ENCODE data around the gene RAD50.

The RAD50 gene

GRCh38 chr5:132637241-132637640, 80.5 kb downstream of the RAD50 start:
- no peak for DNase-seq

DNA sequence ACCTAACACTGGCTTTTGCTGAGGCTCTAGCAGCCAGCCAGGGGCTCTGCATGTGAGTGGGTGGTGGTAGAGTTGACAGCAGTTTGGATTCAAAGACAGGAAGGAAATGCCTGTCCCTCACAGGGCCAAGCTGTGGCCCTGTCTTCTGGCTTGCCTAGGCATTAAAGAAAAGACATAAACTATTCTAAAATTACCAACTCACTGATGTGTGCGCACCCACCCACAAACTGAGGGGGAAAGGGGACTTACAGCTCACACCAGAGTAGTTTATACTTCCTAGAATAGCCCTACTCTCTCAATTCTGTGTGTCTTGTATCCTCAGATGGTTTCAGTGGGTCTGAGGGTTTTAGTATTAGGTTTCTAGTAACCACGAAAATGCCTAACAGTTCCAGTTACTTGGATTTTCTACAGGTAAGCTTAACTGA, 82.9 kb downstream of the RAD50 start:
- DNase-seq = no peak

DNA sequence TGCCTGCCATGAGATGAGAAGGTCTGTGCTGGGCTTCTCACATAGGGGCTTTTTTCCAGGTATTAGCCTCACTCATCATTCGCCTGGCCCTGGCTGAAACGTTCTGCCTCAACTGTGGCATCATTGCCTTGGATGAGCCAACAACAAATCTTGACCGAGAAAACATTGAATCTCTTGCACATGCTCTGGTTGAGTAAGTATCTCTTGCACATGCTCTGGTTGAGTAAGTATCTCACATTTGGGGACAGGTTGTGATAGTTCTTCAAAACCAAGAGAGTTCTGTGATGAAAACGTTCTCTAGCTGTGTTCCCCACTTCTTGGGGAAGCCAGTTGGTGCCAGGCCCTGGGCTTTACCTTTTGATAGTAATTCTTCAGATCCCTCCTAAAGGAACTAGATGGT, 83.8 kb downstream of the RAD50 start:
- DNase-seq = no peak

DNA sequence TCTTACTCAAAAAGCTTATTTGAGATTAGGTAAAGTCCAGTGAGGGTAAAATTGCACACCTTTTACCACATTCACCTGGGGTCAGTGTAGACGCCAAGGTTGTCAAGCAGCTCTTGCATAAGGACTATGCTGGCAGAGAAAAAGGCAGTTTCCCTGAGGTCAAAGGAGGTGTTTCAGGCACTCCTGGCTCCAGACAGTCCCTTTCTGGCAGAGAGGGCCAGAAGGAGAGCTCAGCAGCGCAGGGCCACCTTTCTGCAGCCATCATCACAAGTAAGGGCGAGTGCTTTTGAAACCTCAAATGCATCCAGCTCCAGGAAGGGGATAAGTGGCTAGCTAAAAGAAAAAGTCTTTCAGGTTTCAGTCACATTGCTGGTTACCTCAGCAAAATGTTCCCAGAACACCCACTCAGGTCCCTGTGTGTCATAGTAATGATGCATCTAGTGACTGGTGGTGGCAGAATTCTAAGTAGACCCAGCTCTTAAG, 84.5 kb downstream of the RAD50 start:
- no peak for DNase-seq

DNA sequence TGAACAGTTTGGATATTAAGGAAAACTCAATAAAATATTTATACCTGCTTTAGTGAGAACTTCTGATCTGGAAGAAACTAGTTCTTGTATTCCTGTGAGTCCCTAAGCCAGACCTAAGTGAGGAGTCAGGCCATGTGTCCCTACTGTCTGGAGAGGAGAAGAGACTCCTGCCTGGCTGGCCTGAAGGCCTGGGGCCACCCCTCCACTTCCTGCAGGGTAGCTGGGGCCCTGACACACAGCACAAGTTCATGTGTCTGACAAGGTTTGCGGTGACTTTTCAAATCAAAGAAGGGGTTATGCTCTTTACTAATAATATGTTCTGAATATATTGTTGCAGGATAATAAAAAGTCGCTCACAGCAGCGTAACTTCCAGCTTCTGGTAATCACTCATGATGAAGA, 85.1 kb downstream of the RAD50 start:
- DNase-seq = no peak

GRCh38 chr5:132644177-132644576, 87.4 kb downstream of the RAD50 start:
- DNase-seq = no peak

- DNase-seq = no peak
Measured at GRCh38 chr5:132646583-132647266, 89.9 kb downstream of the RAD50 start.

GRCh38 chr5:132647473-132647872, 90.7 kb downstream of the RAD50 start:
- DNase-seq = no peak

- no peak for DNase-seq
Measured at GRCh38 chr5:132648355-132648754, 91.6 kb downstream of the RAD50 start.

- no peak for DNase-seq
Measured at GRCh38 chr5:132651838-132652469, 95.2 kb downstream of the RAD50 start.

DNA sequence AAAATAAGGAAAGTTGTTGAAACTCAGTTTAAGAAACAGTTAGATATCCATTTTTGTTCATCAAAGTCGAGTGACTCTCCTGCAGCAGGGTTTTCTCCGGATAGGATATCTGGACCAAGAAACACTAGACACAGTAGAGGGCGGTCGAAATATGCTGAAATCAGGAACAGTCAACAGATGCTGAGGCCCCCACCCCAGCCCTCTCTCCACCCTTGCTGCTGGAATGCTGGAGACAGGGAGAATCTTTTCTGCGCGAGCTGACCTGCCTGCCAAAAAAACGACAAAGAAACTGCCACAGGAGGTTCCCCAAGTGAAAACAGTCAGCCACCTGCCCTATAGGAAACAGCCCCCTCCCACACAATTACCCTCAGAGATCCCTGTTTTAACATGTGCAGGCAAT, 96.9 kb downstream of the RAD50 start:
- DNase-seq = no peak

DNA sequence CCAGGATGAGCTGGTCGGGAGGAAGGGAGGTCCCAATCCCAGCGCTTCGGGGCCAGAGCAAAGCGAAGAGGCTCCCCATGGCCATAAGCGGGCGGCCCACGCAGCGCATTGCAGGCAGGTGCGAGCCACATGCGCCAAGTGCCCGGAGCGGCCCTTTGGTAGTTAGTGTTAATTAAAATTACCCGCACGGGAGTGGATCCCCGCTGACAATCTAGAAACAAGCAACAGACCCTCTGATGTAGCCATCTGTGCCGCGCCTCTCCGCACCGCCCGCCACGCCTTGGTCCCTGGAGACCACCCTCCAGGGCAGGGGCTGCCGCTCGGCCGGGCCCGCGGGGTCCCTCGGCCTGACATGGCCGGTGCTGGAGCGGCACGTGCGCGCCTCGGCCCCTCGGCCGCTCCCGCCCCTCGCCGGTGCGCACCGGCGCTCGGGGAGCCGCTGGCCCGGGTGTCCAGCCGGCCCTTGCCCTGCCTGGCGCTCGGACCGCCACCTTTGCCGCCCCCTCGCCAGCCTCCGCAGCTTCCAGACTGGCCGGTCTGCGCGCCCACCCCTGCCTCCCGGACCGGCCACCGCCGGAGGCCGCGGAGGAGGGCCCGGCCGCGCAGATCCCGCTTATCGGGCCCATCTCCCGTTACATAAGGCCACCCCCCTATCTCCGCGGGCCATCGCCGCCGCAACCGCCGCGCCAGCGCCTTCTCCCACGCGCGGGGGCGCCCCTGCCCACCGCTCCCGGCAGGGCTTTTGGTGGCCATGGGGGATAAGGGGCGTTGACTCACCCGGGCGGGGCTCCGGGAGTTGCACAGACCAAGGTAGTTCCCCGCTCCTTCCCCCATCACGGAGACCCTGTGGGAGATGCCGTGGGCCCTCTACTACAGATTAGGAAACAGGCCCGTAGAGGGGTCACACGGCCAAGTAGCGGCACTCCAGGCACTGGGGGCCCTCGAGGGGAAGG, 99.3 kb downstream of the RAD50 start:
- DNase-seq = peak; percentile 39 to 43

DNA sequence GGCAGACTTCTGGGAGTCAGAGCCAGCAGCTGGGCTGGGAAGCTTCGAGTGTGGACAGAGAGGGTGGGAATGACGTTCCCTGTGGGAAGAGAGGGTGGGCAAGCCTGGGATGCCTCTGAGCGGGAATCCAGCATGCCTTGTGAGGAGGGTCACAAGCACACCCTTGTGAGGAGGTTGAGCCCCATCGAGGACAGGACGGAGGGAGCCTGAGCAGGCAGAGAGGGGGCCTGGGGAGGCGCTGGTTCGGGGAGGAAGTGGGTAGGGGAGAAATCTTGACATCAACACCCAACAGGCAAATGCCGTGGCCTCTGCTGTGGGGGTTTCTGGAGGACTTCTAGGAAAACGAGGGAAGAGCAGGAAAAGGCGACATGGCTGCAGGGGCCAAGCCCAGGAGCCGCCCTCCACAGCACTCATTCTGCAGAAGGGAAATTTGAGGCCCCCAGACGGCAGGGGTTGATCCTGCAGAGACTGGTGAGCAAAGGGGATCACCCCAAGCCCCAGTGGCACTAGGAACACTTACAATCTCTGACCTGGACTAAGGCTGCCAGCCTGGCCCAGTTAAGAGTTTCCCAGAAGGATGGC, 100.1 kb downstream of the RAD50 start:
- DNase-seq = no peak

GRCh38 chr5:132657676-132658380, 101.1 kb downstream of the RAD50 start, which contains the start of gene IL13:
Gene IL13, plus strand, starts transcription at chr5:132658173. Its CDS starts 14 bp downstream, at chr5:132658187.
- no peak for DNase-seq

DNA sequence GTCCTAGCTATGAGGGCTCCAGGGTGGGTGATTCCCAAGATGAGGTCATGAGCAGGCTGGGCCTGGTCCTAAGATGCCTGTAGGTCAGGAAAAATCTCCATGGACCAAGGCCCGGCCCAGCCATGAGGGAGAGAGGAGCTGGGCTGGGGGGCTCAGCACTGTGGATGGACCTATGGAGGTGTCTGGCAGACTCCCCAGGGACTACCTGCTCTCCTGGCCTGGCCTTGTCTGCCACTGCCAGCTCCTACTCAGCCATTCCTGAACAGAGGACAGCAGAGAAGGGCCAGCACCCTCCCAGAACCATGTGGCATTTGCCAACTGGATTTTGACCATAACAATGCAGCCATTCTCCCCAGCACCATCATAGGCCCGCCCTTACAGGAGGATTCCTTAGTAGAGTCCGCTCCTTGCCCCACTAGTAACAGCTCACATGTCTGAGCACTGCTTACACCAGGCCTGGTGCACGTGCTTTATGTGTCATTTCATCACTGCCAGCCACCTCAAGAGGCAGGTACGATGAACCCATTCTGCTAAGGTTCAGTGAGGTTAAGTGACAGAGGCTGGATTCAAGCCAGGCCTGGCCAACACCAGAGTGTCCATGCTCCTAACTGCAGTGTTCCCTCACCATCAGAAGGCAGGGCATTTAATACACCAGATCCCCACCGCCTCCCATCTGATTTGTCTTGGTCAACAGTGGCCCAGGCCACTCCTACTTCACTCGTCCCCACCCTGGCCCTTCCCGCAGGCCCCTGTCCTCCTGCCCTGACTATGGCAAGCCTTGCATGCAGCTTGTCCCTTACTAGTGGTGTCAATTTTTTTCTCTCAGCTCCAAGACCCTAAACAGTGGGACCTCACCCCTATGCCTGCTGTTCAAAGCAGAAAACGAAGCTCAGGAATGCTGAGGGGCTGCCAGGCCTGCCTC, 101.9 kb downstream of the RAD50 start:
- DNase-seq = no peak

DNA sequence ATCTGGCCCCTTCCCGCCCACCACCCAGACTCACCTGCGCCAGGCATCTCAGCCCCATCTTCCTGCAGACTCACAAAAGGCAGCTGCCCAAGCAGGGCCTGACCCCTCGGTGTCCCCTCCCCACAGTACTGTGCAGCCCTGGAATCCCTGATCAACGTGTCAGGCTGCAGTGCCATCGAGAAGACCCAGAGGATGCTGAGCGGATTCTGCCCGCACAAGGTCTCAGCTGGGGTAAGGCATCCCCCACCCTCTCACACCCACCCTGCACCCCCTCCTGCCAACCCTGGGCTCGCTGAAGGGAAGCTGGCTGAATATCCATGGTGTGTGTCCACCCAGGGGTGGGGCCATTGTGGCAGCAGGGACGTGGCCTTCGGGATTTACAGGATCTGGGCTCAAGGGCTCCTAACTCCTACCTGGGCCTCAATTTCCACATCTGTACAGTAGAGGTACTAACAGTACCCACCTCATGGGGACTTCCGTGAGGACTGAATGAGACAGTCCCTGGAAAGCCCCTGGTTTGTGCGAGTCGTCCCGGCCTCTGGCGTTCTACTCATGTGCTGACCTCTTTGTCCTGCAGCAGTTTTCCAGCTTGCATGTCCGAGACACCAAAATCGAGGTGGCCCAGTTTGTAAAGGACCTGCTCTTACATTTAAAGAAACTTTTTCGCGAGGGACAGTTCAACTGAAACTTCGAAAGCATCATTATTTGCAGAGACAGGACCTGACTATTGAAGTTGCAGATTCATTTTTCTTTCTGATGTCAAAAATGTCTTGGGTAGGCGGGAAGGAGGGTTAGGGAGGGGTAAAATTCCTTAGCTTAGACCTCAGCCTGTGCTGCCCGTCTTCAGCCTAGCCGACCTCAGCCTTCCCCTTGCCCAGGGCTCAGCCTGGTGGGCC, 103.1 kb downstream of the RAD50 start:
- no peak for DNase-seq

DNA sequence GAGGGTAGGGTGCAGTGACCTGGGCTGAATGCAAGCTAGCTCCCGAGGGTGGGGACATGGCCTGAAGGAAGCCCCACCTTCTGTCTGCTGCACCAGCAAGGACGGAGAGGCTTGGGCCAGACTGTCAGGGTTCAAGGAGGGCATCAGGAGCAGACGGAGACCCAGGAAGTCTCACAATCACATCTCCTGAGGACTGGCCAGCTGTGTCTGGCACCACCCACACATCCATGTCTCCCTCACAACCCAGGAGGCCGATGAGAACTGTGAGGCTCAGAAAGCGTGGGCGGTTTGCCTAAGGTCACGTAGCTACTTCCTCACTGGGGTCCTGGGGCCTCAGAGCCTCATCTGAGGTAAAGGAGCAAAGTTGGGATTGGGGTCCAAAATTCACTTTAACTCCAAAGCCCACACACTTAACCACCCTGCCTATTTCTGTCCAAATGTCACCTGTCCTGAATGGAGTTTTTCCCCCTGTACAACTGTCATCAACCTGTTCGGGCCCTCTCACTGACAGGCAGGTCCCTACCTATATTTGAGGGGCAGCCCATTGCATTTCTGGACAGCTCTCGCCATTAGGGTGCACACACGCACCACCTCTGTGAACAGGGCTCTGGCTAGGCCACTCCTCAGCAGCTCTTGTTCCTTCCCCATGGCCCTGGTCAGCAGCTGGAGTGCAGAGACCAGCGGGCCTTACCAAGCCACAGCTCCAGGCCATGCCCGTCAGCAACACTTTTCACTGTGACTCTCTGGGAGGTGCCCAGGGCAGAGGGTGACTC, 104.6 kb downstream of the RAD50 start:
- DNase-seq = no peak

- no peak for DNase-seq
Measured at GRCh38 chr5:132662004-132662401, 105.2 kb downstream of the RAD50 start.
